GM12878 (cell line): ENCODE measurements around the gene APBB1IP.
"Not testable (repeated sequence)": the region's sequence is repeated elsewhere in the genome, so short reads cannot be mapped to it uniquely, and the experiment has no call there.

Experiments used
- CTCF ChIP-seq, 3 experiments: IDR thresholded peaks in 2 of 3; conservative IDR thresholded peaks in 1 of 3; 2 replicates each; pipeline ENCODE4 v1.5.1; 2011; ENCODE audit warnings: low read depth in 3 of 3, low read length in 3 of 3, mild to moderate bottlenecking in 3 of 3, control low read depth in 2 of 3, moderate library complexity in 2 of 3, inconsistent platforms in 1 of 3, mixed read lengths in 1 of 3; ENCODE audit not compliant: control insufficient read depth in 2 of 3, insufficient read depth in 1 of 3; ENCODE audit errors: extremely low read depth in 1 of 3
- EZH2 ChIP-seq: IDR thresholded peaks from 2 replicates; pipeline ENCODE4 v1.6.1; 2012; ENCODE audit warnings: low read depth, mild to moderate bottlenecking, control low read depth, inconsistent platforms, low read length, borderline replicate concordance; ENCODE audit not compliant: control insufficient read depth
- MAX ChIP-seq: IDR thresholded peaks from 2 replicates; pipeline ENCODE4 v1.6.1; 2012; ENCODE audit warnings: low read depth, low read length, improper control_type of control experiment
- NFIC ChIP-seq: IDR thresholded peaks from 2 replicates; pipeline ENCODE4 v1.6.1; 2012; ENCODE audit warnings: low read depth, mild to moderate bottlenecking, inconsistent platforms, low read length, moderate library complexity
- POLR2A ChIP-seq: IDR thresholded peaks from 2 replicates; pipeline ENCODE4 v1.6.1; 2011; ENCODE audit warnings: low read depth, mild to moderate bottlenecking, low read length
- REST ChIP-seq: IDR thresholded peaks from 2 replicates; pipeline ENCODE4 v1.6.1; 2012; ENCODE audit warnings: mild to moderate bottlenecking, low read depth, low read length
- SIX5 ChIP-seq: IDR thresholded peaks from 2 replicates; pipeline ENCODE4 v1.6.1; 2011; ENCODE audit warnings: mild to moderate bottlenecking, low read depth, low read length, moderate library complexity; ENCODE audit not compliant: severe bottlenecking
- TARDBP ChIP-seq: IDR thresholded peaks from 2 replicates; pipeline ENCODE4 v1.6.1; 2016; ENCODE audit warnings: borderline replicate concordance
- YY1 ChIP-seq: IDR thresholded peaks from 2 replicates; pipeline ENCODE4 v1.6.1; 2011; ENCODE audit warnings: low read depth, mild to moderate bottlenecking, low read length
- TF ChIP-seq, protein P1 (sequence below): IDR thresholded peaks from 2 replicates; pipeline ENCODE4 v1.6.1; 2011; ENCODE audit warnings: borderline replicate concordance, low read depth, mild to moderate bottlenecking, moderate library complexity, low read length; ENCODE audit not compliant: insufficient read depth, poor library complexity, severe bottlenecking

- not testable (repeated sequence) for TF ChIP-seq CTCF (IDR thresholded peaks at IDR 0.05 in 2 of 3, conservative IDR thresholded peaks at IDR 0.05 in 1 of 3; ENCODE audit: control insufficient read depth in 2 of 3, extremely low read depth in 1 of 3, insufficient read depth in 1 of 3, low read depth in 3 of 3, low read length in 3 of 3); EZH2; POLR2A; MAX; SIX5; NFIC; TARDBP; REST; YY1
- TF ChIP-seq, protein P1, sequence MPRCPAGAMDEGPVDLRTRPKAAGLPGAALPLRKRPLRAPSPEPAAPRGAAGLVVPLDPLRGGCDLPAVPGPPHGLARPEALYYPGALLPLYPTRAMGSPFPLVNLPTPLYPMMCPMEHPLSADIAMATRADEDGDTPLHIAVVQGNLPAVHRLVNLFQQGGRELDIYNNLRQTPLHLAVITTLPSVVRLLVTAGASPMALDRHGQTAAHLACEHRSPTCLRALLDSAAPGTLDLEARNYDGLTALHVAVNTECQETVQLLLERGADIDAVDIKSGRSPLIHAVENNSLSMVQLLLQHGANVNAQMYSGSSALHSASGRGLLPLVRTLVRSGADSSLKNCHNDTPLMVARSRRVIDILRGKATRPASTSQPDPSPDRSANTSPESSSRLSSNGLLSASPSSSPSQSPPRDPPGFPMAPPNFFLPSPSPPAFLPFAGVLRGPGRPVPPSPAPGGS: not testable (repeated sequence)
These were observed 165.1 kb downstream of the APBB1IP start for GRCh38 chr10:26603283-26603682.
